Upper lobe of right lung (tissue), 1 donor: ENCODE measurements around the gene SEMA5B. TPM values are rescaled to one million over a fixed set of nuclear protein-coding genes. Genes with fewer than 3 reads are reported as not detected.

ENCODE experiments used
- ATAC-seq: fragments of 200-7000 bp; cut with Tn5 transposase; one replicate; pipeline ENCODE4 v1.9.1; 2020; ENCODE audit warnings: mild to moderate bottlenecking, moderate library complexity
- DNase-seq: peaks from one replicate; pipeline ENCODE4 v3.0.0-alpha.2; 2020
- H3K27ac ChIP-seq: fragments of 200-600 bp; one replicate; pipeline ENCODE4 v1.8.0; 2022
- H3K27me3 ChIP-seq: fragments of 200-600 bp; one replicate; pipeline ENCODE4 v1.8.0; 2022; ENCODE audit warnings: mild to moderate bottlenecking
- H3K36me3 ChIP-seq: fragments of 200-600 bp; one replicate; pipeline ENCODE4 v1.8.0; 2022
- H3K4me1 ChIP-seq: fragments of 200-600 bp; one replicate; pipeline ENCODE4 v1.8.0; 2022
- H3K4me3 ChIP-seq: fragments of 200-600 bp; one replicate; pipeline ENCODE4 v1.8.0; 2022; ENCODE audit warnings: mild to moderate bottlenecking
- H3K9me3 ChIP-seq: fragments of 200-600 bp; one replicate; pipeline ENCODE4 v1.8.0; 2022
- intact Hi-C: fragments of 100-400 bp; cut with DNase I; formaldehyde crosslinking; loops from one replicate; pipeline ENCODE4 v1.11.0; 2022
- total RNA-seq: library from RNA; stranded (reverse); fragmentation: NEBNext Ultra II Directional; extraction: Animal tissue kit (Norgen Biotek cat#: 25700); gene quantifications from one replicate; pipeline ENCODE4 v1.2.1, GENCODE V29; 2021
- TF ChIP-seq, protein P1 (sequence below): fragments of 200-600 bp; IDR thresholded peaks from one replicate; pipeline ENCODE4 v1.8.0; 2022; ENCODE audit warnings: antibody characterized with exemption
- donor health status: DM: no; HTN: yes; CAD: no; lungs with severe emphysema.

SEMA5B gene
- total RNA-seq, 1 donor from 2014 or later = 2.3 TPM

GRCh38 chr3:123054931-123055330 lies 27.4 kb upstream of the SEMA5B start:
- Histone ChIP-seq H3K36me3 (no peaks in the 10 kb centered on the region), H3K4me3 (no peak overlapping the region), H3K4me1 (no peaks in the 10 kb centered on the region), H3K27me3 (no peaks in the 10 kb centered on the region), H3K9me3 (no peaks in the 10 kb centered on the region), H3K27ac (no peak overlapping the region)
- ATAC-seq (no peak), DNase-seq (no peak)
- intact Hi-C loops = no loop called here
- TF ChIP-seq, protein P1, sequence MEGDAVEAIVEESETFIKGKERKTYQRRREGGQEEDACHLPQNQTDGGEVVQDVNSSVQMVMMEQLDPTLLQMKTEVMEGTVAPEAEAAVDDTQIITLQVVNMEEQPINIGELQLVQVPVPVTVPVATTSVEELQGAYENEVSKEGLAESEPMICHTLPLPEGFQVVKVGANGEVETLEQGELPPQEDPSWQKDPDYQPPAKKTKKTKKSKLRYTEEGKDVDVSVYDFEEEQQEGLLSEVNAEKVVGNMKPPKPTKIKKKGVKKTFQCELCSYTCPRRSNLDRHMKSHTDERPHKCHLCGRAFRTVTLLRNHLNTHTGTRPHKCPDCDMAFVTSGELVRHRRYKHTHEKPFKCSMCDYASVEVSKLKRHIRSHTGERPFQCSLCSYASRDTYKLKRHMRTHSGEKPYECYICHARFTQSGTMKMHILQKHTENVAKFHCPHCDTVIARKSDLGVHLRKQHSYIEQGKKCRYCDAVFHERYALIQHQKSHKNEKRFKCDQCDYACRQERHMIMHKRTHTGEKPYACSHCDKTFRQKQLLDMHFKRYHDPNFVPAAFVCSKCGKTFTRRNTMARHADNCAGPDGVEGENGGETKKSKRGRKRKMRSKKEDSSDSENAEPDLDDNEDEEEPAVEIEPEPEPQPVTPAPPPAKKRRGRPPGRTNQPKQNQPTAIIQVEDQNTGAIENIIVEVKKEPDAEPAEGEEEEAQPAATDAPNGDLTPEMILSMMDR = no peak

GRCh38 chr3:123054109-123054778 lies 26.7 kb upstream of the SEMA5B start:
- Histone ChIP-seq H3K27ac (no peak overlapping the region), H3K27me3 (no peaks in the 10 kb centered on the region), H3K4me3 (no peak overlapping the region), H3K9me3 (no peaks in the 10 kb centered on the region), H3K4me1 (no peaks in the 10 kb centered on the region), H3K36me3 (no peaks in the 10 kb centered on the region)
- TF ChIP-seq, protein P1 = no peak
- intact Hi-C loops = no loop called here
- ATAC-seq (no peak), DNase-seq (no peak)

- ATAC-seq = peak; percentile 40
Observed at GRCh38 chr3:123053107-123053506, 25.5 kb upstream of the SEMA5B start.

DNA sequence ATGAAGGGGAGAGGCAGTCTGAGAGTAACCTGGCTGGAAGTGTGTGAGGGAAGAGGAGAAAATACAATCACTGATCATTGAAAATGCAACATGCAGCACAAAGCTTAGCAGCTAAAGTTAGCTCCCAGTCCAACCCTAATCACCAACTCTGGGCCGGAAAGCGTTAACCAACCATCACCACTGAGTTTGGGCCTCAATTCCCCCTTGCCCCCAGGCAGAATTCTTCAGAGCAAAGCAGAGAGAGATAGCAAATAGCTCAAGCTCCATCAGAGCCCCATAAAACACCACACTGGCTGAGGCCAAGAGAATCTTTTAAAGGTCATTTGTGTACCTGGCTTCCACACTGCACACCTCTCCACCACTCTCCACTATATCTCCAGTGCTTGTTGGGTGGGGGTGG lies 23.1 kb upstream of the SEMA5B start:
- TF ChIP-seq, protein P1 = no peak
- no peaks in the 10 kb centered on the region for H3K27me3 ChIP-seq
- no peak overlapping the region for H3K27ac ChIP-seq
- ATAC-seq (no peak), DNase-seq (no peak)
- no peaks in the 10 kb centered on the region for H3K9me3 ChIP-seq
- H3K4me3 ChIP-seq = no peak overlapping the region
- no peaks in the 10 kb centered on the region for H3K36me3 ChIP-seq
- no peaks in the 10 kb centered on the region for H3K4me1 ChIP-seq
- intact Hi-C loops = no loop called here

More at GRCh38 chr3:123053107-123053506, 25.5 kb upstream of the SEMA5B start:
- intact Hi-C loops = no loop called here
- H3K27ac ChIP-seq = no peak overlapping the region
- H3K9me3 ChIP-seq = no peaks in the 10 kb centered on the region
- H3K27me3 ChIP-seq = no peaks in the 10 kb centered on the region
- H3K4me1 ChIP-seq = no peaks in the 10 kb centered on the region
- no peak overlapping the region for H3K4me3 ChIP-seq
- no peaks in the 10 kb centered on the region for H3K36me3 ChIP-seq
- TF ChIP-seq, protein P1 = no peak
- no peak for DNase-seq

DNA sequence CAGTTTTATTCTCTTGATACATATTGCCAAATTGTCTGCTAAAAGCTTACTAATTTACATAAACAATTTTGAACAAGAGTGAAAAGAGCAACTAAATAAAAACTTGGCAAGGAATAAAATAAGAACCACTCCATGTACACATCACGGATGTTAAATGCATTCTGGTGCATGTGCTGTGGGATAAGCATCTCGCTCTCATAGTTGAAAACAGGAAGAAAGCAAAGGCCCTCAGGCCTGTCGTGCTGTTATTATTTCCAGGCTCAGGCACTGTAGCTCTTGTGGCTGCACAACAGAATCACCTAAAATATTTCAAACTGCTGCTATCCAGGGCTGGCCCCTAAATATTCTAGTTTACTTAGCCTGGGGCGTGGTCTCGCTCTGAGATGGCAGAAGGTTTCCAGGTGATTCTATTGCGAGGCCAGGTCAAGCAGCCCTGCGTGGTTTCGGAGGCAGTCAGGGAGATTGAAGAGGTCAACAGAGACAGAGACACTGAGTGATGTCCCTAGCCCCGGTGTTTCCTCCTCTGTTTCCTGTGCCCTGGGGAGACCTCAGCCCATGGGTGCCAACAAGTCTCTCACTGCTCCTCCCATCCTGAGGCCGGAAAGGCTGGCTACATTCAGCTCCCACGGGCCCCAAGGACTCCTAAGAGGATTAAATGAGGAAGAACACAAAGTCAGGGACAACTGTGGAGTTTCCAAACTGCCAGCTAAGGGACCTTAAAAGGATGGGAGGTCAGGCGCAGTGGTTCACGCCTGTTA lies 21.1 kb upstream of the SEMA5B start:
- DNase-seq (no peak), ATAC-seq (peak; percentile 78)
- Histone ChIP-seq H3K27ac (peak overlapping the region; percentile 33), H3K36me3 (no peaks in the 10 kb centered on the region), H3K4me1 (no peaks in the 10 kb centered on the region), H3K4me3 (no peak overlapping the region), H3K27me3 (no peaks in the 10 kb centered on the region), H3K9me3 (no peaks in the 10 kb centered on the region)
- intact Hi-C loops = no loop called here
- TF ChIP-seq, protein P1 = no peak
